Renal cortical epithelial cell (primary cell): ENCODE measurements around the gene PRR5L. TPM values are rescaled to one million over a fixed set of nuclear protein-coding genes. Genes with fewer than 3 reads are reported as not detected.

Source experiments
- DNase-seq: peaks from one replicate; pipeline ENCODE4 v3.0.0-alpha.2; 2011; ENCODE audit warnings: low read depth
- total RNA-seq: library from RNA; depleted of rRNA; stranded (reverse); fragments of >200 nt; gene quantifications from 2 replicates; pipeline ENCODE4 v1.2.3, GENCODE V29; 2014

Gene PRR5L
- total RNA-seq, 1 donor from 2014 or later = 83.1 TPM

DNA sequence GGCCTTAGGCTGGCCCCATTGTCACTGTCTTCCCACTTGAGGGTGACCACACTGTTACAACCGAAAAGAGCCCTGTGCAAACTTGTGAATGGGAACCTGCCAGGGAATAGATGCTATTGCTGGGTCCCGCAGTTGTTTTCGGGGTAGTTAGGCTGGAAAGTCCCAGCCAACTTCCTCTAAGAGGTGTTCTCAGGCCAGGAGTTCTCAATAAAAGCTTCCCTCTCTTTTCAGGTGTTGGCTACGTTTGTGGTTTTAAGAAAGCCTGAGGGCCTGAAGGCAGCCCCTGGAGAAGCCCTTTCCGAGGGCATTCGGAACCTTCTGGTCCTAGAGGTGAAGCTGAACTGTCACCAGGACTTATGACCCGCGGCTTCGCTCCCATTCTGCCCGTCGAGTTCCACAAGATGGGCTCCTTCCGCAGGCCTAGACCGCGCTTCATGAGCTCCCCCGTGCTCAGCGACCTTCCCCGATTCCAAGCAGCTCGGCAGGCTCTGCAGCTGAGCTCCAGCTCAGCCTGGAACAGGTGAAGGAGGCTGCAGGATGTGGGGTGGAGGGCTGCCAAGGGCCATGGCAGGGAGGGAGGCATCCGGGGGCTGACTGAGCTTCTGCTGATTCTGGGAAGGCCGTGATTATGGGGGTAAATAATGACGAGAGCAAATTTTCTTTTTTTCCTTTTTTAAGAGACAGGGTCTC, 104.8 kb downstream of the PRR5L start:
- DNase-seq = no peak

DNA sequence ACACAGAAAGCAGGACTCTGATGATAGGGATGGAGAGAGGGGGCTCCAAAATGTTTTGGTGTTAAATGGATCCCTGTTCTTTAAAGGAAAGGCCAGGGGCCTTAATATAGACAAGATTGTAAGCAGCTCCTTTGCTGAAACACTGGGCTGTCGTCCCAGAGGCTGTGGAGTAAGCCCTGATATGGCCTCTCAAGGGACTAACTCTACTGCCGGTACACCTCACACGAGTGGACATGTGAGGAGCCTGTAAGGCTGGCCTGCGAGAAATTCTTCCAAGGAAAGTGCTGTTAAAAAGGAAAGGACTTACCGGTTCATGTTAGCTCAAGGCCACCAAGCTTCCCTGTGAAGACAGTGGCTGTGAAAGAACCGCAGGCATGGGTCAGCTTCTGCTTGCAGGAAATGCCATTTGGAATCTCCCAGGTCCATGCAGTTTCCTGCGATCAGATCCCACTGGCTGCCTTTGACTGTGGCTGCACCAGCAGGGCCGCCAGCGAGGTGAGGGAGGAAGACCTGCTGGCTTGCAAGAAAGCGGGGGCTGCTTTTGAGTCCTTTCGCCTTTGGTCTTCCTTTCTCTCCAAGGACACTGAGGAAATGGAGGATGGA, 106.6 kb downstream of the PRR5L start:
- DNase-seq = no peak

DNA sequence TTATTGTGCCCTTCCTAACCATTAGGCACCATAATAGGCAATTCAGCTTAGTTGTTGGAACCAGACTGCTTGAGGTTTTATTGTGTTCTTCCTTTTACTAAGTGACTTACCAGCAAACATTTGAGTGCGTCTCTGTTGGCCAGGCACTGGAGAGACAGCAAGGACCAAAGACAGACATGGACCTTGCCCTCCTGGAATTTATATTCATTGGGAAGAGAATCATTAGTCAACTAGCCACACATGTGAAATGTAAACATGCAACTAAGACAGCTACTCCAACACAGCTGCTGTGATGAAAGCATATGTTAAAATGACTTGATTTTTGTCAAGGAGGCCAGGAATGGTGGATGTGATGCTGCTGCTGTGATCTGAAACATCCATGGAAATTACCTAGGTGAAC, 107.6 kb downstream of the PRR5L start:
- DNase-seq = peak; percentile 31

DNA sequence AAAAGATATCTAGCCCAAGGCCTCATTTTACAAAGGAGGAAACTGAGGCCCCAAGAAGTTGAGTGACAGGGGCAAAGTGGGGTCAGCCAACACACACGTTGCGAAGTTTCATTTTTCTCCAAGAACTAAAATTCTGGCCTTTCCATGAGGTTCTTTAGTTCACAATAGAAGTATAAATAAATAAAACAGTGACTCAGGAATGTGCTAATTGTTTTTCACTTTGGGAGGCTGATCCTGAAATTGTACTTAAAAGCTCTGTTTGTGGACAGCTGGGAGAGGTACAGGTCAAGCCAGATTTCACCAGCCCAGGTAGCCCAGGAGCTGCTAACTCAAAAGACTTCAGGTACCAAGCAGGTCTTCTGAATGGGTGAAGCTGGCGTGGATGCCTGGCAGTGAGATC, 108.7 kb downstream of the PRR5L start:
- peak; percentile 19 for DNase-seq

DNA sequence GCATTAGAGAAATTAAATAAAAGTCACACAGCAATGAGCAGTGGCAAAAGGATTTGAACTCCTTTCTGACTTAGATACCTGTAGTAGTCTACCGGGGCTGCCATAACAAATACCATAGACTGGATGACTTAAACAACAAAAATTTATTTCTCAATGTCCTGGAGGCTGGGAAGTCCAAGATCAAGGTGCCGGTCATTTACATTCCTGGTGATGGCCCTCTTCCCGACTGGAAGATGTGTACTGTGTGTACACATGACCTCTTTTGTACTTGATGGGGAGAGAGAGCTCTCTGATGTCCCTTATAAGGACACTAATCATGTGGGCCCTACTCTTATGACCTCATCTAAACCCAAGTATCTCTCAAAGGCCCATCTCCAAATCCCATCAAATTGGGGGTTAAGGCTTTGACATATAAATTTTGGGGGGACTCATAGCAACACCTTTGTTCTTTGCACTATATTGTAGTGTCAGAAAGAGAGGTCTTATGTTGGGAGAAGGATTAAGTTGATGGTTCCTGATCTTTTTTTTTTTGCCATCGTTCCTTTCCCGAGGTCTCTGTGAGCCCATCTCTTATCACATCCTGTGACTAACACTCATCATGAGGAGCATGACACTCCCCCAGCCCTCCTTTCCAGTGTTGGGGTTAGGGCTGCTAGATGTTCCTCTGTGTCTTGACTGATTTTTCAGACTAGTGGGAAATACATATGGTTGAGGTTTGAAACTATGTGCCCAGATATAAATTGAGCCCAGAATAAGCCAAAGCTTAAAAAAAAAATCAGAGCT, 109.7 kb downstream of the PRR5L start:
- no peak for DNase-seq

DNA sequence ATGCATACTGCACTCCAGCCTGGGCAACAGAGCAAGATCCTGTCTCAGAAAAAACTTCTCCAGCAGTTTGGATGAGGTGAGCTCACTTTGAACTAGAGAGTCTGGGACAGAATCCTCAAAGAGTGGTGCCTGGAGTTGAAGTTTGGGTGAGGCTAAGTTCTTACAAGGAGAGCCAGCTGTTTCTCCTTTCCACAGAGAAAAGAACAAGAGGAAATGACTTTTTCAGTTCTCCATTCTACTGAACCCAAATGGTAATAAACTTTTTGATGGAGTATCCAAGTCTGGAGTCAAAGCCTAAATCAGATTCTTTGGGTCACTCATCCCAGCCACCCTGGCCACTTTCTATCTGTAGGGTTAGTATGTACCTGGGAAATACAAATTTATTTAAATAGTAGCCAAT, 111.3 kb downstream of the PRR5L start:
- no peak for DNase-seq

DNA sequence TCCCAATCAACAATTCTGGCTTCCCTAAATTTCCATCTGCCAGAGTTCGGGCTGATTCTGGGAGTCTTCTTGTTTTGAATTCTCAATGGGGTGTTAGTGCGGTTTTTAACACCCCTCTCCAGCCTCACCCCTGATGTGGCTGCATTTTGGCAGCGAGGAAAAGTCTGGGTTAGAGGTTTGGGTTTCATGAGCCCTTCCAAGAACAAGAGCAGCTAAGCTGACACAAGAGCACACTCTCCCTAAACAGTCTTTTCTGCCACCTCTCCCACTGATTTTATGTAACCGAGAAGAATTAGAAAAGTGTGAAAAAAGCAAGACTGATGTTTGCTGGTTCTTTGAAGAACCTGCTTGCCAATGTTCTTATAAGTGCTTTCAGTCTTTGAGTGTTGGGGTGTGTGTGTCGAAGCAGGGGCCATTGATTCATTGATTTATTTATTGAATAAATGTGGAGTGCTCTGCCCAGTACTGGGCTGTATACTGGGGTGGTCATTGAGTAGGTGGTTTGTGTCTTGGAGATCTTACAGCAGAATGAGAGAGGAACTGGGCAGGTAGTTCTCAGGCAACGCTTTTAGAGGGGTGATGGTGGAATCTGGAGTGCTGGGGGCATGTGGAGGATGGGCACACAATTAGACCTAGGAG, 112.5 kb downstream of the PRR5L start:
- DNase-seq = no peak

DNA sequence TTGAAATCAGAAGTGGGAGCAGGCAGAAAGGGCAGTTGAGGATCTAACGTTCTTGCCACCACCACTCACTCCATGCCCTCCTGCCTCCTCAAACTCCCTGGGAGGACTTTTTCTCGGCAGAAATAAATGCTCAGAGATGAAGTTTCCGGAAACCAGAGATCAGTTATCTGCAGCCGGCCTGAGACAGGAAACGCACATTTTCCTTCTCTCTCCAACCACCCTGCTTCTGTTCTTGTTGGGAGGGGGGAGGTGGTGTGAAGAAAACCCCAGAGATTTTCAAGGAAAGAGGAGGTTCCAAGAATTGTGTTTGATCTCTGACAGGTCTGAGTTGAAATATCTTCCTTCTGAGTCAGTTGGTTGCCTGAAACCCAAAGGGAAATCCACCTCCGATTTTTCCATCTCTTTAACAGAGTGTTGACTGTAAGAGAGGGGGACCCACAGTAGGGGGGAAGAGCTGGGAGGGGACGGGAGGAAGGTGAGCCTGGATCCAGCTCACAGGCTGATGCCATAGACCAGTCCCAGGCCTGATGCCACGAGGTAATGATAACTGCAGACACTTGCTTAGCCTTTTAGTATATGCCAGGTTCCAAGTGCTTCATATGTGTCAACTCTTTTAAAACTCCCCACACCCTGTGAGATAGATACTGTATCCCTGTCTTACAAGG, 113.2 kb downstream of the PRR5L start:
- no peak for DNase-seq

DNA sequence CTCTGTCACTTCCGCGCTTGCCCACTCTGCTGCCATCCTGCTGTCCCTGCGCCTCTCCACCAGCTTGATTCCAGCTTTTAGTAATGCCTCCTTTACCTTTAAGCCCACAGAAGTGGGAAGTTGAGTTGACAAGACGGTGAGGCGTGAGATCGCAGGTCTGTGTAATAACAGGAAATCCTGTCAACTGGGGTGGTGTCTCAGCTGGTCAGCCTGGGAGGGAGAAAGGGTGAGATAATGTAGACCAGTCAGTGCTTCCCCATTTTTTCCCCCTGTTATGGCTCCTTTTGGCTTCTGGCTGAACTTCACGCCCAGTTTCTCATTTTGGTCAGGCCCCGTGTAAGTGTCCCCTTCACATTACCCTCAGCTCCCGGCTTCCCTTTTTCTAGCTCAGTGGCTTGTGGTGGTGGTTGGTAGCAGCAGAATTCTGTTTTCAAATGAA, 115.1 kb downstream of the PRR5L start:
- DNase-seq = no peak

DNA sequence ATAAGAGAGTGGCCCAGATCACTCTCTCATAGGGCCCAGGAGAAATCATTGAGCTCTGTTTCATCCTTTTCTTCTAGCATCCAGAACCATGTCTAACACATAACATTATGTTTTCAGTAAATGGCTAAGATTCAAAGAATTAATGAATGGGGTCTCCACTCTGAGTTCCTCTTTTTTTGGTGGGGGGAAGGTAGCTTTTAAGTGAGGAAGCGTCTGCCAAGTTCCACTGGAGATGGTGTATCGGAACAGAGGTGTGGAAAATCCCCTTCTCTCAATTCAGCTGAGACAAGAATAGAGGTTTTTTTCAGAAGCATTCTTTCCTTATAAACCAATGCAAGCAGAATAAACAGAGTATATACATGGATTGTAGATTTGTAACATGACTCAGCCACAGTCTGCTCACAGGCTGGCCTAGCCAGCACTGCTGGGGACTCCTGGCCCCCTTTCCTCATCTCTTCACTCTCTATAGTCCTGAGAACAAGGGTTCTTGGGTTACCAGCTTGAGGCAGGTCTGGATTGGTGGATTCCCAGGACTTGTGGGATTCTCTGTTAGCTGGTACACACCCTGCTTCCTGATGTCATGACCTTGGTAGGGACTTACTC, 116.8 kb downstream of the PRR5L start:
- no peak for DNase-seq

DNA sequence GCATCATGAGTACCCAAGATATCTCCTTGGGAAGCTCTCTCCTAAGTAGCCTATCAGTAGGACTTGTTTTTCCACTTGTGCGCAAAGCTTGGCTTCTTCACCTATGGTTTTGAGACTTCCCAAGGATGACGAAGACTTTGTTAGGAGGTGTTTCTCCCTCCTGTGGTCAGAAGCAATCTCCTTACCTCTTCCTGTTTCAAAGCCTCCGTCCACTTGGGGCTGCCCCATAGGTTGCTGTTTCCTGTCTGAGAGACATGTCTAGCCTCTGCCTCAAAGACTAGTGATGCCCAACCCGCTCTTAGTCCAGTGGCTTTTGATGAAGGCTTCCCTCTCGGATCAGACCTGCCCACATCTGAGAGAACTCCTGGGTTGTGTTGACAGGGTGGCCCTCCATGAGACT, 121.1 kb downstream of the PRR5L start:
- no peak for DNase-seq

DNA sequence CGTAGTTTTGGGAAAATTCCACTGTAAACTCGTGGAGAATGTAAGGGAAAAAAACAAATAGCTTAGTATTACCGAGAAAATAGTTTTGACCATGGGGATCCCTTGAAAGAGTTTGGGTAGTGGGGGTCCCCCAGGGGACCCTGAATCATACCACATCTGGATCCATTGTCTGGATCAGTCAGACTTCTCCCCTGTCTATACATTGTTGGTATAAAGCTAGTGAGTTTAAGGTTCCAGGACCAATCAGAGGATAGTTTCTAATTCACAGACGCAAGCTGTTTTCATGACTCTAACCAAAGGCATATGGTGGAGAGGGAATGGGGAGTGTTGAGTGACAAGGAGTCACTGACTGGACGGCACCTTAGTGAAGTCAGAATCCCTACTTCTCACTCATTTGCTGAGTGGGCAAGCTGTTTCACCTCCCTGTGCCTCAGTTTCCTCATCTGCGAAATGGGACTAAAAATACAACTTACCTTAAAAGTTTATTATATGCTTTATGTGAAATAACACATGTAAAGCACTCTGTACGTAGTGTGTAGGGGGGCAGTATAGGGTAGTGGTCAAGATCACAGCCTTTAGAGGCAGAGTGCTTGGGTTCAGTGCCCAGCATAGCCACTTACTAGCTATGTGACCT, 123.8 kb downstream of the PRR5L start:
- DNase-seq = no peak

DNA sequence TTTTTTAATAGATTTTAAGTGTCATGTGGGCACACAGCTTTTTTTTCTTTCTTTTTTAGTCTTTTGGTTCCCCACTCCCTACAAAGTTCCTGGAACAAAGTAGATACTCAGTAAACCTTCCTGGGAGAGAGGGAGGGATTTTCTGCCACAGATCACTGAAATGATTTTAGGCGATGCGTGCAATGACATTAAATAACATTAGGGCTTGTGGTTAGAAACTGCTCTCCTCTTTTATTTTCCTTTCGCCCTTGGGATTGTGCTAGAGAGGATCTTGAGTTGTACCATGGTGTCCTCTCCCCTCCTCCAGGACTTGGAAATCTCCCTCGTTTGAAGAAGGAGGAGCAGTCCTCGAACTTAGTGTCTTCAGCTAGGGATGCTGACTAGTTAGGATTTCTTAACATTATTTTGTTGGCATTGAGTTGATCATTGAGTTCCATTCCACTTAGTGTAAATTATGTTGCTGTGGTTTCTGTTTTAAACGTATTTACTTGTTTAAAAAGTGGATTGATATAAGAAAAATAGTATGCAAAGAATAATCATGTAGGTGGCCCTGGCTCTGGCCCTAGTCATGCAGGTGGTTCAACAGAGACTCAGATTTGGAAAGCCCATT, 125.6 kb downstream of the PRR5L start:
- DNase-seq = no peak

DNA sequence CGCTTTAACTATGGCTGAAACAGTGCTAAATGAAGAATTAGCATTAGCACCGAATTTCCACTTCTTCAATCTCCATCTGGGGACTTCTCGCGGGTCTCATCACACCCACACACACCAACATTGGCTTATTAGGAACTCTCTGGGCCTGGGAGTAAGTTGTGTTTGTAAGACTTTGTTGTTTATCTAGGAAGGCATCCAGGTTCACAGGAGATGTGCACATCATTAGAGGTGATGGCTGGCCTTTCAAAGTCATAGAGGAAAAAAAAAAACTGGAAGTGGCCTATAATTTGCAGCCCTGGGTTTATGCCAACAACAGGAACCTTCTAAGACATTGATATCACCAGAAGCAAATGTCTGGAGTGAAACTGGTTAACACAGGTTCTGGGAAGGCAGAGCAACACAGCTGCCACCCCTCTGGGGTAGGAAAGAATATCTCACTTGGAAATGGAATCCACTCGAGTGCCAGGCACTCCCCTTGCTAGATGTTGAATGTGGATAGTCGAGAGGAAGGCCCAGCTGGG, 129.5 kb downstream of the PRR5L start:
- peak; percentile 42 for DNase-seq

DNA sequence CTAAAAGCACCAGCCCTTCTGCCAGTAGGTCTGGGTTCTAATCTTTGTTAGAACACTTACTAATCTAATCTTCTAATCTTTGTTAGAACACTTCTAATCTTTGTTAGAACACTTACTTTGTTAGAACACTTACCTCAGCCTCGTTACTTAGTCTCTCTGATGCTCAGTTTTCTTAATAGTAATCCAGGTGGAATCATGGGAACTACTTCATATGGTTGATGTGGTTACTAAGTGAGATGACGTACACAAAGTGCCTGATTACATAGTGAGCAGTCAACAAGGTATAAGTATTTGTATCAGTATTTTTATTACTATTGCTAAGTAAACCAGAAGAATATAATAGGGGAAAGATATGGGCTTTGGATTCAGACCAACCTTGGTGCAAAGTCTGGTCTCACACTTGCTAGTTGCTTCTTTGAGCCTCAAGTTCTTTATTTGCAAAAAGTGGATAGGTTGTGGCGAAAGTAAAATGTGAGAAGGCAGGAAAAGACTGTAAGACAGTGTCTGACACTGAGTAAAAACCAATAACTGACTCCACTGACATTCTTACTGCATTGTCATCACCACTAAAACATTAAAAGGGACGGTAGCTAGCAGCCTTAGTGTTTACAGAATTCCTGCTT, 130.2 kb downstream of the PRR5L start:
- no peak for DNase-seq

DNA sequence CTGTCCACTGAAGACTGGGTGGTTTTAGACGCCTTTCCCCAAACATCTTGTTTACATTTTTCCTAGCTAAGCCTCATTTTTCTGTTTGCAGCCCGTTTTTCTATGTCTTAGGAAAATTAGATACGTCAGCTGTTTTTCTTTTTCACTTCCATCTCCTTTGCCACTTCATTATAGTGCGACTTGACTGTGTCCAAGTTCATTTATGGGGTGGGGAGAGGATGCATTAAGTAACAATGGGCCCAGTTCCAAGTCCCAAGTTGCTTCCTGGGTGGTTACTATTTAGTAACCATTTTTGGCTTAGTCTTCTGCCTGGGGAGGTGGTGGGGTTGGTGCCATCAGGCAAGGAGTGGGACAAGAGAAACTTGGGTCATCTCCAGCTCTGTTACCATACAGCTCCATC, 131.0 kb downstream of the PRR5L start:
- no peak for DNase-seq

DNA sequence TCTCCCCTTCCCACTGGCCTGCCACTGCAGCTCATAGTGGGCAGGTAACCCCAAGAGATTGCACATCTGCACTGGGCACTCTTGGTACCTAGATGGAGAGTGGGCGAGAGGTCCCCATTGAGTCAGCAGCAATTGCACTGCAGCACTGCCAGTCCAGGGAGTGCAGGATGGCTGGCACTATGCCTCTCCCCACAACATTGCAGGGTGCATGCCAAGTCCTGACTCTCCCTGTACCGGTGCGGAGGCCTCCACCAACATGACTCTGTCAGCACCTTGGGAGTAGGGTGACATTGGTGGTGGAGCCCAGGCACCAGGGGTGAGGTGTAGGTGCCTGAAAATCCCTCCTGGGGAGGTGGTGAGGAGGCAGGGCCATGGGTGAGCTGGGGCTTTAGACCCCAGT, 131.8 kb downstream of the PRR5L start:
- DNase-seq = no peak

DNA sequence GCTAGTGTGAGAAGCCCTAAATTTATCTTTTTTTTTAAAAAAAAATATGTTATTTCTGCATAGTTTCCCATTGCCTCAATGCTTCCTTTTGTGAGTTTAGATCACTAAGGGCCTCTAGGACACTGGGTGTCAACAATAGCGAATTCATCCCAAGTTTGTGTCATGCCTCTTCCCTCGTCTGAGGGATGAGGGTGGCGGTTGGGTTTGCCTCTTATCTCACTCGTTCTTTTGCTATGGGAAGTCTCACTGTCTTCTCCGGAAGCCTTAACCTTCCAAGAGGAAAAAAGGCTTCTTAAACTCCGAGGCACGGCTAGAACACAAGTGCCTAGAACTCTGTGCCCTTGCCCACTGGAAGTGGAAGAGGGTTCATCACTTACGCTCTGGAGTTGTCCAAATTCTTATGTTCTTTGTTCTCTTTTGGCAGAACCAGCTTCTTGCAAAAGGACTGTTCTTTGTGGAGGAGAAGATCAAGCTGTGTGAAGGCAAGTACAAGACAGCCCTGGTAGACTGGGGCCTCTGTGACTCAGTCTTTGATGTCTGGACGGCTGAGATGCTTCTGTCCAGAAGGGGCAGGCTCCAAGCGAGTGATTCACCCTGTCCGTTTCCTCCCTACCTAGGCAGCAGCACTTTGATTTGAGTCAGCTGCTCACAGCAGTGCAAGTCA, 135.5 kb downstream of the PRR5L start:
- peak; percentile 95 for DNase-seq

DNA sequence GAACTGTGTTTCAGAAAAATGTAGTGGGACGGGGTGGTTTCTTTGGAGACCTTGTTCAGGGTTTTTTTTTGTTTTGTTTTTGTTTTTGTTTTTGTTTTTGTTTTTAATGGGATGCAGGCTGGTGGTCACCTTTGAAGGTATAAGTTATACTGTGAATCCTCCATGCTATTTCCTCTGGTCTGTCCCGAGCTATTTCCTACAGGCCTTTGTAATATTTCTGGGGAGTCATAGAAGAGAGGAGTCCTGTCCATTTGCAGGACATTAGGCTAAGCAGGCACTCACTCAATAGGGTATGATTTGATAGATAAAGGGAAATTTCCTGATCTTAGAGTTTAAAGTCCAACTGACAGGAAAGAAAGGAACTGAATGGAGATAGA, 136.0 kb downstream of the PRR5L start:
- no peak for DNase-seq
